GM19372 (cell line): ENCODE measurements around the gene RAPGEF4.

Source experiments
- ATAC-seq: cut with Tn5 transposase; IDR thresholded peaks from one replicate; pipeline ENCODE4 v1.9.1; 2021; ENCODE audit warnings: mild to moderate bottlenecking, low read depth, moderate library complexity; ENCODE audit not compliant: unreplicated experiment

Gene RAPGEF4

GRCh38 chr2:172991031-172991430 lies 255.4 kb downstream of the RAPGEF4 start:
- ATAC-seq, result no peak

GRCh38 chr2:172993139-172993538 lies 257.5 kb downstream of the RAPGEF4 start:
- no peak for ATAC-seq

GRCh38 chr2:172993931-172994717 lies 258.5 kb downstream of the RAPGEF4 start:
- no peak for ATAC-seq

GRCh38 chr2:172994864-172995263 lies 259.2 kb downstream of the RAPGEF4 start:
- ATAC-seq, result no peak

GRCh38 chr2:172995323-172996244 lies 259.9 kb downstream of the RAPGEF4 start:
- ATAC-seq, result no peak

- no peak for ATAC-seq
Observed at GRCh38 chr2:172996387-172996961, 260.8 kb downstream of the RAPGEF4 start.

GRCh38 chr2:172997031-172997430 lies 261.4 kb downstream of the RAPGEF4 start:
- no peak for ATAC-seq

- ATAC-seq, result no peak
Observed at GRCh38 chr2:172998547-172999272, 263.1 kb downstream of the RAPGEF4 start.

- no peak for ATAC-seq
Observed at GRCh38 chr2:172999641-173000386, 264.2 kb downstream of the RAPGEF4 start.

- ATAC-seq, result no peak
Observed at GRCh38 chr2:173001664-173002604, 266.3 kb downstream of the RAPGEF4 start.

GRCh38 chr2:173002751-173003541 lies 267.3 kb downstream of the RAPGEF4 start:
- no peak for ATAC-seq

GRCh38 chr2:173008786-173009185 lies 273.1 kb downstream of the RAPGEF4 start:
- no peak for ATAC-seq

GRCh38 chr2:173010233-173010632 lies 274.6 kb downstream of the RAPGEF4 start:
- no peak for ATAC-seq

GRCh38 chr2:173016451-173016850 lies 280.8 kb downstream of the RAPGEF4 start:
- ATAC-seq, result no peak

- no peak for ATAC-seq
Observed at GRCh38 chr2:173017646-173018420, 282.2 kb downstream of the RAPGEF4 start.

- no peak for ATAC-seq
Observed at GRCh38 chr2:173019755-173020154, 284.1 kb downstream of the RAPGEF4 start.

- ATAC-seq, result no peak
Observed at GRCh38 chr2:173021939-173022371, 286.3 kb downstream of the RAPGEF4 start.
